ENCODE data around the gene SUPT5H.

DNA sequence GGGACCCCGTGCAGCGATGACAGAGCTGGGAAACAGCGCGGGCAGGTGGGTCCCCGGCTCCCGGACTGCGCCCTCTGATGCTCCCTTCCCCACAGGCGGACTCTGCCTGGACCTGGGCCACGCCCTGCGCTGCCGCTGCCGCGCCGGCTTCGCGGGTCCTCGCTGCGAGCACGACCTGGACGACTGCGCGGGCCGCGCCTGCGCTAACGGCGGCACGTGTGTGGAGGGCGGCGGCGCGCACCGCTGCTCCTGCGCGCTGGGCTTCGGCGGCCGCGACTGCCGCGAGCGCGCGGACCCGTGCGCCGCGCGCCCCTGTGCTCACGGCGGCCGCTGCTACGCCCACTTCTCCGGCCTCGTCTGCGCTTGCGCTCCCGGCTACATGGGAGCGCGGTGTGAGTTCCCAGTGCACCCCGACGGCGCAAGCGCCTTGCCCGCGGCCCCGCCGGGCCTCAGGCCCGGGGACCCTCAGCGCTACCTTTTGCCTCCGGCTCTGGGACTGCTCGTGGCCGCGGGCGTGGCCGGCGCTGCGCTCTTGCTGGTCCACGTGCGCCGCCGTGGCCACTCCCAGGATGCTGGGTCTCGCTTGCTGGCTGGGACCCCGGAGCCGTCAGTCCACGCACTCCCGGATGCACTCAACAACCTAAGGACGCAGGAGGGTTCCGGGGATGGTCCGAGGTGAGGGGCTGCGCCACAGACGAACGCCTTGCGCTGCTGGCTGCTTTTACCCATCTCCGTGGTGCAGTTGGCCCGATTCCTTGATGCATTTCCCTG is 61.7 kb downstream of the SUPT5H start:
- peak; percentile 66 for TF ChIP-seq EZH2 (IDR thresholded peaks at IDR 0.05)
- TF ChIP-seq, protein P1, sequence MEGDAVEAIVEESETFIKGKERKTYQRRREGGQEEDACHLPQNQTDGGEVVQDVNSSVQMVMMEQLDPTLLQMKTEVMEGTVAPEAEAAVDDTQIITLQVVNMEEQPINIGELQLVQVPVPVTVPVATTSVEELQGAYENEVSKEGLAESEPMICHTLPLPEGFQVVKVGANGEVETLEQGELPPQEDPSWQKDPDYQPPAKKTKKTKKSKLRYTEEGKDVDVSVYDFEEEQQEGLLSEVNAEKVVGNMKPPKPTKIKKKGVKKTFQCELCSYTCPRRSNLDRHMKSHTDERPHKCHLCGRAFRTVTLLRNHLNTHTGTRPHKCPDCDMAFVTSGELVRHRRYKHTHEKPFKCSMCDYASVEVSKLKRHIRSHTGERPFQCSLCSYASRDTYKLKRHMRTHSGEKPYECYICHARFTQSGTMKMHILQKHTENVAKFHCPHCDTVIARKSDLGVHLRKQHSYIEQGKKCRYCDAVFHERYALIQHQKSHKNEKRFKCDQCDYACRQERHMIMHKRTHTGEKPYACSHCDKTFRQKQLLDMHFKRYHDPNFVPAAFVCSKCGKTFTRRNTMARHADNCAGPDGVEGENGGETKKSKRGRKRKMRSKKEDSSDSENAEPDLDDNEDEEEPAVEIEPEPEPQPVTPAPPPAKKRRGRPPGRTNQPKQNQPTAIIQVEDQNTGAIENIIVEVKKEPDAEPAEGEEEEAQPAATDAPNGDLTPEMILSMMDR (IDR thresholded peaks at IDR 0.05) = no peak

Data from neural progenitor cell (in vitro differentiated cells).